HL-60 (cell line): ENCODE measurements around the gene FBXW7.

Experiments
- DNase-seq, 2 experiments: peaks; one replicate each; pipeline ENCODE4 v3.0.0-alpha.2; 2010 to 2020; ENCODE audit warnings: low read depth in 1 of 2, low spot score in 1 of 2
- H3K27ac ChIP-seq: fragments of 250-450 bp; sonication (Bioruptor Pico); replicated peaks from 2 replicates; pipeline ENCODE4 v1.5.1; 2020; ENCODE audit warnings: mild to moderate bottlenecking, moderate library complexity
- H3K27me3 ChIP-seq: fragments of 250-450 bp; sonication (Bioruptor Pico); 2 replicates; pipeline ENCODE4 v1.5.1; 2021; ENCODE audit warnings: mild to moderate bottlenecking, moderate library complexity; ENCODE audit not compliant: insufficient read depth, poor library complexity, severe bottlenecking
- H3K4me3 ChIP-seq: replicated peaks from 2 replicates; pipeline ENCODE4 v1.5.1; 2011; ENCODE audit warnings: mild to moderate bottlenecking, control low read depth, low read length; ENCODE audit not compliant: insufficient read depth
- GABPA ChIP-seq: IDR thresholded peaks from 2 replicates; pipeline ENCODE4 v1.6.1; 2012; ENCODE audit warnings: low read depth
- POLR2AphosphoS5 ChIP-seq: IDR thresholded peaks from 2 replicates; pipeline ENCODE4 v1.6.1; 2012; ENCODE audit warnings: low read depth
- SPI1 ChIP-seq: IDR thresholded peaks from 2 replicates; pipeline ENCODE4 v1.6.1; 2012; ENCODE audit warnings: low read depth, mild to moderate bottlenecking, borderline replicate concordance
- TF ChIP-seq, protein P1 (sequence below): IDR thresholded peaks from one replicate; pipeline ENCODE4 v1.5.1; 2011; ENCODE audit warnings: low read length, control low read depth, inconsistent platforms; ENCODE audit not compliant: insufficient read depth
- TF ChIP-seq, protein P2 (sequence below): IDR thresholded peaks from 2 replicates; pipeline ENCODE4 v1.6.1; 2012; ENCODE audit warnings: low read depth; ENCODE audit not compliant: insufficient replicate concordance

The FBXW7 gene

DNA sequence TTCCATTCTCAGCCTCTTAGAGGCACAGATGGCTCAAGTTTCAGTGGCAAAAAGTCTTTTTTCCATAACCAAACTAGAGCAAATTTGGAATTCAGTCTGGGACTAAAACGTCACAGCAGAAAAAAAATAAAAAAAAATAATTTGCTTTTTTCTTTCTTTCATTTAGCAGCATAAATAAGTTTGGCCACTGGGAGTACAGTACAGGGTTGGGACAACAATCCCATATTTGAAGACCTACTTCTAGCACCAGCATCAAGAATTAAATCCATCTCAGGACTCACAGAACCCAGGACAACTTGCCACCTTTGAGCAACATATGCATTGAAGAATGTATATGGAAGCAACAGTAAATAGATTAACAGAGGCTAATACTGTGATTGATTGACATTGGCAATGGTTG lies 214.0 kb downstream of the FBXW7 start:
- DNase-seq = no peak
- Histone ChIP-seq H3K27ac (no peak overlapping the region), H3K4me3 (no peak overlapping the region), H3K27me3 (no peaks in the 10 kb centered on the region)
- no peak for TF ChIP-seq SPI1

- DNase-seq = no peak
- Histone ChIP-seq H3K27me3 (no peaks in the 10 kb centered on the region), H3K27ac (no peak overlapping the region), H3K4me3 (no peak overlapping the region)
- TF ChIP-seq SPI1 = no peak
- TF ChIP-seq GABPA = no peak
- TF ChIP-seq POLR2AphosphoS5 = no peak
- TF ChIP-seq, protein P1, sequence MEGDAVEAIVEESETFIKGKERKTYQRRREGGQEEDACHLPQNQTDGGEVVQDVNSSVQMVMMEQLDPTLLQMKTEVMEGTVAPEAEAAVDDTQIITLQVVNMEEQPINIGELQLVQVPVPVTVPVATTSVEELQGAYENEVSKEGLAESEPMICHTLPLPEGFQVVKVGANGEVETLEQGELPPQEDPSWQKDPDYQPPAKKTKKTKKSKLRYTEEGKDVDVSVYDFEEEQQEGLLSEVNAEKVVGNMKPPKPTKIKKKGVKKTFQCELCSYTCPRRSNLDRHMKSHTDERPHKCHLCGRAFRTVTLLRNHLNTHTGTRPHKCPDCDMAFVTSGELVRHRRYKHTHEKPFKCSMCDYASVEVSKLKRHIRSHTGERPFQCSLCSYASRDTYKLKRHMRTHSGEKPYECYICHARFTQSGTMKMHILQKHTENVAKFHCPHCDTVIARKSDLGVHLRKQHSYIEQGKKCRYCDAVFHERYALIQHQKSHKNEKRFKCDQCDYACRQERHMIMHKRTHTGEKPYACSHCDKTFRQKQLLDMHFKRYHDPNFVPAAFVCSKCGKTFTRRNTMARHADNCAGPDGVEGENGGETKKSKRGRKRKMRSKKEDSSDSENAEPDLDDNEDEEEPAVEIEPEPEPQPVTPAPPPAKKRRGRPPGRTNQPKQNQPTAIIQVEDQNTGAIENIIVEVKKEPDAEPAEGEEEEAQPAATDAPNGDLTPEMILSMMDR = no peak
These were observed 214.5 kb downstream of the FBXW7 start for GRCh38 chr4:152321398-152321797.

DNA sequence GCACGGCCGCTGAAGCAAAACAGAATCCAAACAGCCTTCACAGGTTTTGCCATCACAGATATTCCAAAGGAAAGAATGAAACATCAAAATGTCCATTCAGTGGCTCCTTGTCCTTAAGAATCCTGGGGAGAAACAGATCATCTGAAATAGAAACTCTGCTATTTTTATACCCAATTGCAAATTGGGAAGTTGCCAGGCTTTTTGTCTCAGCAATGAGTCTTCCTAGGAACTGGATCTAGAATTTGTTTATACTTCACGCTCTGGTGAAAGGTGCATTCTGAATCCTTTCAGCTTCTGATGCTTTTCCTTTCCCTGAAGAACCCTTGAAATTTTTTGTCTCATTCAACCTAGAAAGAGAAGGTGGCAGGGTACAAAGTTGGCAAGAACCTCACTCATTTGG lies 218.9 kb downstream of the FBXW7 start:
- no peaks in the 10 kb centered on the region for H3K27me3 ChIP-seq
- TF ChIP-seq, protein P2, sequence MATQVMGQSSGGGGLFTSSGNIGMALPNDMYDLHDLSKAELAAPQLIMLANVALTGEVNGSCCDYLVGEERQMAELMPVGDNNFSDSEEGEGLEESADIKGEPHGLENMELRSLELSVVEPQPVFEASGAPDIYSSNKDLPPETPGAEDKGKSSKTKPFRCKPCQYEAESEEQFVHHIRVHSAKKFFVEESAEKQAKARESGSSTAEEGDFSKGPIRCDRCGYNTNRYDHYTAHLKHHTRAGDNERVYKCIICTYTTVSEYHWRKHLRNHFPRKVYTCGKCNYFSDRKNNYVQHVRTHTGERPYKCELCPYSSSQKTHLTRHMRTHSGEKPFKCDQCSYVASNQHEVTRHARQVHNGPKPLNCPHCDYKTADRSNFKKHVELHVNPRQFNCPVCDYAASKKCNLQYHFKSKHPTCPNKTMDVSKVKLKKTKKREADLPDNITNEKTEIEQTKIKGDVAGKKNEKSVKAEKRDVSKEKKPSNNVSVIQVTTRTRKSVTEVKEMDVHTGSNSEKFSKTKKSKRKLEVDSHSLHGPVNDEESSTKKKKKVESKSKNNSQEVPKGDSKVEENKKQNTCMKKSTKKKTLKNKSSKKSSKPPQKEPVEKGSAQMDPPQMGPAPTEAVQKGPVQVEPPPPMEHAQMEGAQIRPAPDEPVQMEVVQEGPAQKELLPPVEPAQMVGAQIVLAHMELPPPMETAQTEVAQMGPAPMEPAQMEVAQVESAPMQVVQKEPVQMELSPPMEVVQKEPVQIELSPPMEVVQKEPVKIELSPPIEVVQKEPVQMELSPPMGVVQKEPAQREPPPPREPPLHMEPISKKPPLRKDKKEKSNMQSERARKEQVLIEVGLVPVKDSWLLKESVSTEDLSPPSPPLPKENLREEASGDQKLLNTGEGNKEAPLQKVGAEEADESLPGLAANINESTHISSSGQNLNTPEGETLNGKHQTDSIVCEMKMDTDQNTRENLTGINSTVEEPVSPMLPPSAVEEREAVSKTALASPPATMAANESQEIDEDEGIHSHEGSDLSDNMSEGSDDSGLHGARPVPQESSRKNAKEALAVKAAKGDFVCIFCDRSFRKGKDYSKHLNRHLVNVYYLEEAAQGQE = no peak
- TF ChIP-seq, protein P1 = no peak
- TF ChIP-seq POLR2AphosphoS5 (no peak), GABPA (no peak), SPI1 (no peak)
- no peak overlapping the region for H3K27ac ChIP-seq
- H3K4me3 ChIP-seq = no peak overlapping the region
- no peak for DNase-seq

DNA sequence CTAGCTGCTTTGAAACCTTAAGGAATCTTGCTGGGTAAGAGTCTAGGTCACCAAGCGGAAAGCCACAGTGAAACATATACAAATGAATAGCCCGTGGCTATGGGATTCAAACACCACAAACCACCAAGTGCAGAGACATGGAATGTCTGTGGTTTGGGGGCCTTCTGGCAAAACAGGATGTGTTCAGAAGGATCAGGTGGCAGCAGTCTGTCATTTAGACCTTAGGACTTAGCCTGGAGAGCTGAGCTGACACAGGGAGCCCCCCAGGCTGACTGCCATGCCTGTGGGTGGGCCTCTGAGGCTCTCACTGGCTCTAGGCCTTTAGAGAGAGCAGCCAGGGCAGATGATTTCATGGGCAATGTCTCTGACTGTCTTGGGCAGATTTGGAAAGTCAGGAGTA lies 225.6 kb downstream of the FBXW7 start:
- TF ChIP-seq SPI1 = no peak
- H3K4me3 ChIP-seq = no peak overlapping the region
- H3K27ac ChIP-seq = no peak overlapping the region
- no peak for DNase-seq
- H3K27me3 ChIP-seq = no peaks in the 10 kb centered on the region

GRCh38 chr4:152309418-152309817 lies 226.5 kb downstream of the FBXW7 start:
- TF ChIP-seq, protein P2 = no peak
- Histone ChIP-seq H3K27ac (no peak overlapping the region), H3K27me3 (no peaks in the 10 kb centered on the region), H3K4me3 (no peak overlapping the region)
- no peak for DNase-seq

GRCh38 chr4:152308951-152309350 lies 226.9 kb downstream of the FBXW7 start:
- Histone ChIP-seq H3K4me3 (no peak overlapping the region), H3K27ac (no peak overlapping the region), H3K27me3 (no peaks in the 10 kb centered on the region)
- no peak for TF ChIP-seq GABPA
- no peak for TF ChIP-seq SPI1
- no peak for DNase-seq
